HEK293 (cell line): ENCODE results near the gene AKNA.

Experiments
- GLI2 ChIP-seq: fragments of 450-650 bp; formaldehyde crosslinking; IDR thresholded peaks from 2 replicates; pipeline ENCODE4; 2017; ENCODE audit warnings: missing biosample characterization, missing genetic modification characterization, low read depth, borderline replicate concordance
- YY1 ChIP-seq: fragments of 450-650 bp; formaldehyde crosslinking; IDR thresholded peaks from 2 replicates; pipeline ENCODE4 v1.5.1; 2018; ENCODE audit warnings: missing biosample characterization, missing genetic modification characterization
- ZBTB1 ChIP-seq: fragments of 450-650 bp; formaldehyde crosslinking; IDR thresholded peaks from 2 replicates; pipeline ENCODE4 v1.5.1; 2016; ENCODE audit warnings: missing biosample characterization, missing genetic modification characterization
- ZNF16 ChIP-seq: fragments of 450-650 bp; formaldehyde crosslinking; IDR thresholded peaks from 2 replicates; pipeline ENCODE4 v1.5.1; 2016; ENCODE audit warnings: low read depth, missing biosample characterization, missing genetic modification characterization
- ZNF292 ChIP-seq: fragments of 450-650 bp; formaldehyde crosslinking; IDR thresholded peaks from 2 replicates; pipeline ENCODE4 v1.5.1; 2016; ENCODE audit warnings: low read depth, missing biosample characterization, missing genetic modification characterization, borderline replicate concordance
- ZNF561 ChIP-seq: fragments of 450-650 bp; IDR thresholded peaks from 2 replicates; pipeline ENCODE4 v1.5.1; 2018; ENCODE audit warnings: missing biosample characterization, missing genetic modification characterization, borderline replicate concordance
- ZNF747 ChIP-seq: fragments of 450-650 bp; formaldehyde crosslinking; IDR thresholded peaks from 2 replicates; pipeline ENCODE4 v1.5.1; 2016; ENCODE audit warnings: missing biosample characterization, missing genetic modification characterization
- TF ChIP-seq, protein P1 (sequence below): fragments of 450-650 bp; formaldehyde crosslinking; IDR thresholded peaks from 2 replicates; pipeline ENCODE4 v1.5.1; 2016; ENCODE audit warnings: missing biosample characterization, missing genetic modification characterization
- TF ChIP-seq, protein P2 (sequence below): fragments of 450-650 bp; formaldehyde crosslinking; IDR thresholded peaks from 2 replicates; pipeline ENCODE4 v1.5.1; 2016; ENCODE audit warnings: missing biosample characterization, missing genetic modification characterization
- TF ChIP-seq, protein P3 (sequence below): fragments of 450-650 bp; formaldehyde crosslinking; IDR thresholded peaks from 2 replicates; pipeline ENCODE4 v1.5.1; 2016; ENCODE audit warnings: missing biosample characterization, missing genetic modification characterization

DNA sequence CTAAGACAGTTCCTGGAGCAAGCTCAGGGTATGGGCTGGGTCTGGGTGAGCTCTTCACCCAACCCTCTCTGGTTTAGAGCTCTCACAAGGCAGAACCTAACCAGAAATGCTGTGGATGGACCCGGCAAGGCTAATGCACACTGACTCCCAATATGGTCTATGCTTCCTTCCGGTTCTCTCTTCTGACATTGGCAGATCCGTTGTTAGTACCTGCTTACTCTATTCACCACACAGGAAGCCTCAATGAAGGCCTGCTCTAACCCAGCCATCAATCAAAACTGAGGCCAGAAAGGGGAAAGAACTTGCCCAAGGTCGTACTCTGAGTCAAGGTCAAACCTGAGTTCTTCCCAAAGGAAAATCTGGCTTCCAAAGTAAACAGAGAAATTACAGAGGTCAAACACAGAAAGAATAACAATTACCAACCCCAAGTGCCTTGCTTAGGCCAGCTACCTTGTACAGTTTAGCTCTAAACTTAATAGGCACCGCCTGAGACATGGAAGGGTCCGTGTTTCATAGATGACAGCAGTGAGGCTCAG is 46.0 kb upstream of the AKNA start:
- TF ChIP-seq, protein P1, sequence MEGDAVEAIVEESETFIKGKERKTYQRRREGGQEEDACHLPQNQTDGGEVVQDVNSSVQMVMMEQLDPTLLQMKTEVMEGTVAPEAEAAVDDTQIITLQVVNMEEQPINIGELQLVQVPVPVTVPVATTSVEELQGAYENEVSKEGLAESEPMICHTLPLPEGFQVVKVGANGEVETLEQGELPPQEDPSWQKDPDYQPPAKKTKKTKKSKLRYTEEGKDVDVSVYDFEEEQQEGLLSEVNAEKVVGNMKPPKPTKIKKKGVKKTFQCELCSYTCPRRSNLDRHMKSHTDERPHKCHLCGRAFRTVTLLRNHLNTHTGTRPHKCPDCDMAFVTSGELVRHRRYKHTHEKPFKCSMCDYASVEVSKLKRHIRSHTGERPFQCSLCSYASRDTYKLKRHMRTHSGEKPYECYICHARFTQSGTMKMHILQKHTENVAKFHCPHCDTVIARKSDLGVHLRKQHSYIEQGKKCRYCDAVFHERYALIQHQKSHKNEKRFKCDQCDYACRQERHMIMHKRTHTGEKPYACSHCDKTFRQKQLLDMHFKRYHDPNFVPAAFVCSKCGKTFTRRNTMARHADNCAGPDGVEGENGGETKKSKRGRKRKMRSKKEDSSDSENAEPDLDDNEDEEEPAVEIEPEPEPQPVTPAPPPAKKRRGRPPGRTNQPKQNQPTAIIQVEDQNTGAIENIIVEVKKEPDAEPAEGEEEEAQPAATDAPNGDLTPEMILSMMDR (tag by site-specific recombination) = no peak
- TF ChIP-seq YY1 (tag by site-specific recombination) = no peak
- TF ChIP-seq ZBTB1 (tag by site-specific recombination) = no peak
- TF ChIP-seq, protein P2, sequence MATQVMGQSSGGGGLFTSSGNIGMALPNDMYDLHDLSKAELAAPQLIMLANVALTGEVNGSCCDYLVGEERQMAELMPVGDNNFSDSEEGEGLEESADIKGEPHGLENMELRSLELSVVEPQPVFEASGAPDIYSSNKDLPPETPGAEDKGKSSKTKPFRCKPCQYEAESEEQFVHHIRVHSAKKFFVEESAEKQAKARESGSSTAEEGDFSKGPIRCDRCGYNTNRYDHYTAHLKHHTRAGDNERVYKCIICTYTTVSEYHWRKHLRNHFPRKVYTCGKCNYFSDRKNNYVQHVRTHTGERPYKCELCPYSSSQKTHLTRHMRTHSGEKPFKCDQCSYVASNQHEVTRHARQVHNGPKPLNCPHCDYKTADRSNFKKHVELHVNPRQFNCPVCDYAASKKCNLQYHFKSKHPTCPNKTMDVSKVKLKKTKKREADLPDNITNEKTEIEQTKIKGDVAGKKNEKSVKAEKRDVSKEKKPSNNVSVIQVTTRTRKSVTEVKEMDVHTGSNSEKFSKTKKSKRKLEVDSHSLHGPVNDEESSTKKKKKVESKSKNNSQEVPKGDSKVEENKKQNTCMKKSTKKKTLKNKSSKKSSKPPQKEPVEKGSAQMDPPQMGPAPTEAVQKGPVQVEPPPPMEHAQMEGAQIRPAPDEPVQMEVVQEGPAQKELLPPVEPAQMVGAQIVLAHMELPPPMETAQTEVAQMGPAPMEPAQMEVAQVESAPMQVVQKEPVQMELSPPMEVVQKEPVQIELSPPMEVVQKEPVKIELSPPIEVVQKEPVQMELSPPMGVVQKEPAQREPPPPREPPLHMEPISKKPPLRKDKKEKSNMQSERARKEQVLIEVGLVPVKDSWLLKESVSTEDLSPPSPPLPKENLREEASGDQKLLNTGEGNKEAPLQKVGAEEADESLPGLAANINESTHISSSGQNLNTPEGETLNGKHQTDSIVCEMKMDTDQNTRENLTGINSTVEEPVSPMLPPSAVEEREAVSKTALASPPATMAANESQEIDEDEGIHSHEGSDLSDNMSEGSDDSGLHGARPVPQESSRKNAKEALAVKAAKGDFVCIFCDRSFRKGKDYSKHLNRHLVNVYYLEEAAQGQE = no peak
- TF ChIP-seq, protein P3, sequence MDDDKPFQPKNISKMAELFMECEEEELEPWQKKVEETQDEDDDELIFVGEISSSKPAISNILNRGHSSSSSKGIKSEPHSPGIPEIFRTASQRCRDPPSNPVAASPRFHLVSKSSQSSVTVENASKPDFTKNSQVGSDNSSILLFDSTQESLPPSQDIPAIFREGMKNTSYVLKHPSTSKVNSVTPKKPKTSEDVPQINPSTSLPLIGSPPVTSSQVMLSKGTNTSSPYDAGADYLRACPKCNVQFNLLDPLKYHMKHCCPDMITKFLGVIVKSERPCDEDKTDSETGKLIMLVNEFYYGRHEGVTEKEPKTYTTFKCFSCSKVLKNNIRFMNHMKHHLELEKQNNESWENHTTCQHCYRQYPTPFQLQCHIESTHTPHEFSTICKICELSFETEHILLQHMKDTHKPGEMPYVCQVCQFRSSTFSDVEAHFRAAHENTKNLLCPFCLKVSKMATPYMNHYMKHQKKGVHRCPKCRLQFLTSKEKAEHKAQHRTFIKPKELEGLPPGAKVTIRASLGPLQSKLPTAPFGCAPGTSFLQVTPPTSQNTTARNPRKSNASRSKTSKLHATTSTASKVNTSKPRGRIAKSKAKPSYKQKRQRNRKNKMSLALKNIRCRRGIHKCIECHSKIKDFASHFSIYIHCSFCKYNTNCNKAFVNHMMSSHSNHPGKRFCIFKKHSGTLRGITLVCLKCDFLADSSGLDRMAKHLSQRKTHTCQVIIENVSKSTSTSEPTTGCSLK (tag by site-specific recombination) = no peak
- no peak for TF ChIP-seq ZNF16
- no peak for TF ChIP-seq ZNF561 (tag by site-specific recombination)
- TF ChIP-seq ZNF292 (tag by site-specific recombination) = no peak
- TF ChIP-seq GLI2 (tag by site-specific recombination) = no peak
- no peak for TF ChIP-seq ZNF747 (tag by site-specific recombination)
